Measurements from ENCODE around the gene PLEKHN1.

Gene PLEKHN1

DNA sequence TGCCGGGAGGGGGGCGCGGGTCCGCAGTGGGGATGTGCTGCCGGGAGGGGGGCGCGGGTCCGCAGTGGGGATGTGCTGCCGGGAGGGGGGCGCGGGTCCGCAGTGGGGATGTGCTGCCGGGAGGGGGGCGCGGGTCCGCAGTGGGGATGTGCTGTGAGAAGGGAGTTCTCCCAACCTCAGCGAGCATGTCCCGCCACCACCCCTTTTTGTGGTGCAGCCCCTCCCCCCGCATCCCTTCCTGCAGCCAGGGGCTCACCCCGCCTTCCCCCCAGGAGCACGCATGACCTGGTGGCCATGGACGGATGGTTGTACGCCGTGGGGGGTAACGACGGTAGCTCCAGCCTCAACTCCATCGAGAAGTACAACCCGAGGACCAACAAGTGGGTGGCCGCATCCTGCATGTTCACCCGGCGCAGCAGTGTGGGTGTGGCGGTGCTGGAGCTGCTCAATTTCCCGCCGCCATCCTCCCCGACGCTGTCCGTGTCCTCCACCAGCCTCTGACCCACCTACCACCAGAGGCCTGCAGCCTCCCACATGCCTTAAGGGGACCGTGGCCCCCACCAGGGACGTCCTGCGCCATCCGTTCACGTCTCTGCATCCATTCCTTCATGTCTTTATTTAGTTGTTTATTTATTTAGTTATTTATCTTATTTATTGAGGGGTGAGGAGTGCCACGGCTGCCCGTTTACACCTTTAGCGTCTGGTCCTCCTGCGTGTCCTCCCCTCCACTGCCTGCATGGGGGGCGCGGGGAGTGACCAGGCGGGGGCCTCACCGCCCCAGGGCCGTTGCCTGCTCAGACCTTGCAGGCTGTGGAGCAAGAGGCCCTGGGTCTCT, 1.4 kb upstream of the PLEKHN1 start:
- H3K27me3 ChIP-seq (ENCODE audit: insufficient read depth, low read length, poor library complexity): peaks cover 5% of the 10 kb centered on the region
- H3K27ac ChIP-seq (ENCODE audit: low read length): no peak overlapping the region
- H3K4me2 ChIP-seq (ENCODE audit: insufficient read depth, low read length): no peak overlapping the region
- no peak overlapping the region for H3K4me3 ChIP-seq (ENCODE audit: low read depth in 1 of 2, low read length in 2 of 2)
- H3K9ac ChIP-seq (ENCODE audit: low read depth, low read length): no peak overlapping the region
- H3K9me3 ChIP-seq (ENCODE audit: insufficient read depth, low read length, severe bottlenecking): no peaks in the 10 kb centered on the region
- no peak for TF ChIP-seq EZH2 (IDR thresholded peaks at IDR 0.05; ENCODE audit: borderline replicate concordance, low read depth, low read length, severe bottlenecking)
- TF ChIP-seq, protein P1, sequence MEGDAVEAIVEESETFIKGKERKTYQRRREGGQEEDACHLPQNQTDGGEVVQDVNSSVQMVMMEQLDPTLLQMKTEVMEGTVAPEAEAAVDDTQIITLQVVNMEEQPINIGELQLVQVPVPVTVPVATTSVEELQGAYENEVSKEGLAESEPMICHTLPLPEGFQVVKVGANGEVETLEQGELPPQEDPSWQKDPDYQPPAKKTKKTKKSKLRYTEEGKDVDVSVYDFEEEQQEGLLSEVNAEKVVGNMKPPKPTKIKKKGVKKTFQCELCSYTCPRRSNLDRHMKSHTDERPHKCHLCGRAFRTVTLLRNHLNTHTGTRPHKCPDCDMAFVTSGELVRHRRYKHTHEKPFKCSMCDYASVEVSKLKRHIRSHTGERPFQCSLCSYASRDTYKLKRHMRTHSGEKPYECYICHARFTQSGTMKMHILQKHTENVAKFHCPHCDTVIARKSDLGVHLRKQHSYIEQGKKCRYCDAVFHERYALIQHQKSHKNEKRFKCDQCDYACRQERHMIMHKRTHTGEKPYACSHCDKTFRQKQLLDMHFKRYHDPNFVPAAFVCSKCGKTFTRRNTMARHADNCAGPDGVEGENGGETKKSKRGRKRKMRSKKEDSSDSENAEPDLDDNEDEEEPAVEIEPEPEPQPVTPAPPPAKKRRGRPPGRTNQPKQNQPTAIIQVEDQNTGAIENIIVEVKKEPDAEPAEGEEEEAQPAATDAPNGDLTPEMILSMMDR (IDR thresholded peaks at IDR 0.05; ENCODE audit: borderline replicate concordance, extremely low read depth, low read length, poor library complexity, severe bottlenecking): no peak
- H3K36me3 ChIP-seq (ENCODE audit: insufficient read depth, low read length): peaks cover 29% of the 10 kb centered on the region
- H2AFZ ChIP-seq (ENCODE audit: low read depth, low read length): no peak overlapping the region
- H3K79me2 ChIP-seq (ENCODE audit: insufficient read depth, low read length): no peaks in the 10 kb centered on the region; the same call in 1 of the 2 replicates
- ATAC-seq (ENCODE audit: insufficient read depth, low read depth) (no peak), DNase-seq (no peak)
- H4K20me1 ChIP-seq (ENCODE audit: insufficient read depth, low read length): peaks cover 26% of the 10 kb centered on the region
- peaks cover 27% of the 10 kb centered on the region for H3K4me1 ChIP-seq (ENCODE audit: insufficient read depth, low read length)

GRCh38 chr1:965526-966134, 652 bp upstream of the PLEKHN1 start:
- Histone ChIP-seq H3K4me2 (ENCODE audit: insufficient read depth, low read length) (no peak overlapping the region), H3K4me3 (ENCODE audit: low read depth in 1 of 2, low read length in 2 of 2) (no peak overlapping the region)

DNA sequence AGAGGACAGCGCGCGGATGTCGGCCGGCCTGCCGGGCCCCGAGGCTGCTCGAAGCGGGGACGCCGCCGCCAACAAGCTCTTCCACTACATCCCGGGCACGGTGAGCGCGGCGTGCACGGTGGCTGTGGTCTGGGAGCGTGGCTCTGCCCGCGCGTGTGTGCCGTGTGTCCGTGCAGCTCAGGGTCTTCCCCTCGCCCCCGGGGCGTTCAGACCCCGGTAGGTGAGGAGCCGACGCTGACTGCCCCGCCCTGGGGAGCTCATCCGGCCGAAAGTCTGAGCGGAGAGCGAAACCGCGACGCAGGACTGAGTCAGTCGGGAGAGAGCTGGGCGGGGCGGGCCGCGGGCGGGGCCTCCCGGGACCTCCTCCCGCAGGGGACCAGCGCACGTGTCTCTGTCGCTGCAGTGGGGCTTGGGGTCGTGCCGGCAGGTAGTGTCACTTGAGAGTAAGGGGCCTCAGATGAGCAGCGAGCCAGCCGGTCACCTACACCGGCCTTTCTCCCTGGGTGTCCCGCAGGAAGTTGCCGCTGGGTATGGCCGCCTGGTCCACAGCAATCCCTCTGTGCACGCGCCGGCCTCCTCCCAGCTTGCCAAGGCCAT, 520 bp downstream of the PLEKHN1 start:
- Histone ChIP-seq H3K4me3 (ENCODE audit: low read depth in 1 of 2, low read length in 2 of 2) (peak overlapping the region in 1 of 2 experiments; percentile 59; a peak in 2 of 4 replicates), H3K36me3 (ENCODE audit: insufficient read depth, low read length) (peaks cover 29% of the 10 kb centered on the region), H3K27me3 (ENCODE audit: insufficient read depth, low read length, poor library complexity) (peaks cover 5% of the 10 kb centered on the region), H3K4me1 (ENCODE audit: insufficient read depth, low read length) (peaks cover 14% of the 10 kb centered on the region), H3K27ac (ENCODE audit: low read length) (no peak overlapping the region), H3K4me2 (ENCODE audit: insufficient read depth, low read length) (peak overlapping the region; percentile 97), H3K9me3 (ENCODE audit: insufficient read depth, low read length, severe bottlenecking) (no peaks in the 10 kb centered on the region), H4K20me1 (ENCODE audit: insufficient read depth, low read length) (peaks cover 21% of the 10 kb centered on the region), H2AFZ (ENCODE audit: low read depth, low read length) (peak overlapping the region; percentile 77), H3K79me2 (ENCODE audit: insufficient read depth, low read length) (no peaks in the 10 kb centered on the region), H3K9ac (ENCODE audit: low read depth, low read length) (peak overlapping the region; percentile 47)
- ATAC-seq (ENCODE audit: insufficient read depth, low read depth) (peak; percentile 93), DNase-seq (peak; percentile 80)
- TF ChIP-seq, protein P1 (IDR thresholded peaks at IDR 0.05; ENCODE audit: borderline replicate concordance, extremely low read depth, low read length, poor library complexity, severe bottlenecking): no peak
- no peak for TF ChIP-seq EZH2 (IDR thresholded peaks at IDR 0.05; ENCODE audit: borderline replicate concordance, low read depth, low read length, severe bottlenecking)

More at GRCh38 chr1:965526-966134, 652 bp upstream of the PLEKHN1 start:
- TF ChIP-seq, protein P1 (IDR thresholded peaks at IDR 0.05; ENCODE audit: borderline replicate concordance, extremely low read depth, low read length, poor library complexity, severe bottlenecking): no peak
- no peak for TF ChIP-seq EZH2 (IDR thresholded peaks at IDR 0.05; ENCODE audit: borderline replicate concordance, low read depth, low read length, severe bottlenecking)
- Histone ChIP-seq H3K79me2 (ENCODE audit: insufficient read depth, low read length) (no peaks in the 10 kb centered on the region), H4K20me1 (ENCODE audit: insufficient read depth, low read length) (peaks cover 26% of the 10 kb centered on the region), H3K9me3 (ENCODE audit: insufficient read depth, low read length, severe bottlenecking) (no peaks in the 10 kb centered on the region), H3K27ac (ENCODE audit: low read length) (no peak overlapping the region), H3K9ac (ENCODE audit: low read depth, low read length) (no peak overlapping the region), H2AFZ (ENCODE audit: low read depth, low read length) (no peak overlapping the region), H3K4me1 (ENCODE audit: insufficient read depth, low read length) (peaks cover 24% of the 10 kb centered on the region), H3K36me3 (ENCODE audit: insufficient read depth, low read length) (peaks cover 29% of the 10 kb centered on the region), H3K27me3 (ENCODE audit: insufficient read depth, low read length, poor library complexity) (peaks cover 5% of the 10 kb centered on the region)
- no peak for ATAC-seq (ENCODE audit: insufficient read depth, low read depth)
- DNase-seq: no peak
